HG03060 (cell line): ENCODE data around the gene KIR2DL3.
"Not testable (repeated sequence)": the region's sequence is repeated elsewhere in the genome, so short reads cannot be mapped to it uniquely, and the experiment has no call there.

Experiments
- ATAC-seq: cut with Tn5 transposase; IDR thresholded peaks from one replicate; pipeline ENCODE4 v1.9.1; 2021; ENCODE audit warnings: low read depth, moderate number of reproducible peaks; ENCODE audit not compliant: unreplicated experiment

The KIR2DL3 gene

DNA sequence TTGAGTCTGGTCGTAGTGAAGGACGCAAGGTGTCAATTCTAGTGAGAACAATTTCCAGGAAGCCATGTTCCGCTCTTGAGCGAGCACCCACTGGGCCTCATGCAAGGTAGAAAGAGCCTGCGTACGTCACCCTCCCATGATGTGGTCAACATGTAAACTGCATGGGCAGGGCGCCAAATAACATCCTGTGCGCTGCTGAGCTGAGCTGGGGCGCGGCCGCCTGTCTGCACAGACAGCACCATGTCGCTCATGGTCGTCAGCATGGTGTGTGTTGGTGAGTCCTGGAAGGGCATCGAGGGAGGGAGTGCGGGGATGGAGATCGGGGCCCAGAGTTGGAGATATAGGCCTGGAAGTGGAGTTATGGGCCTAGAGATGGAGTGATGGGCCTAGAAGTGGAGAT lies at the start of gene KIR2DL3:
Gene KIR2DL3 (plus strand): TSS at position 208 of the 400 bp plus-strand sequence. CDS start 33 bp downstream, at position 241.
- not testable (repeated sequence) for ATAC-seq

DNA sequence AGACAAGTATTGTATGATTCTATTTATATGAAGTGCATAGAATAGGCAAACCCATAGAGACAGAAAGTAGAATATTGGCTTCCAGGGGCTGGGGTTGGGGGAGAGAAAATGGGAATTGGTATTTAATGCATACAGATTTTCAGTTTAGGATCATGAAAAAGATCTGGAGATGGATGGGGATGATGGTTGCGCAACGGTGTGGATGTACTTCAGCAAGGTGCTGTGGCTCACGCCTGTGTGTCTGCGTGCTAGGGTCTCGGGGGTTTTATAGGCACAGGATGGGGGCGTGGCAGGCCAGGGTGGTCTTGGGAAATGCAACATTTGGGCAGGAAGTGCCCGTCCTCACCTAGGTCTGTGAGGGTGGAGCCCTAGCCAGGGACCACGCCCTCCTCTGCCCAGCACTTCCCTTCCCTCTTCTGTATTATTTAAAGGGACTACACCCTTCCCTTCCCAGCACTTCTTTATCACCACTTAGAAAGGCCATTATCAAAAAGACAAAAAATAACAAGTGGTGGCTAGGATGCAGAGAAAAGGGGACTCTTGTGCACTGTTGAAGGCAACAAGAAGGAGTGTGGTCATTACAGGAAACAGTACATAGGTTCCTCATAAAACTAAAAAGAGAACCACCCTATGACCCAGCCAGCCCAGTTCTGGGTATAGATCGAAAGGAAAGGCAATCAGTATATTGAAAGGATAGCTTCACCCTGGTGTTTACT lies 46.6 kb upstream of the KIR2DL3 start:
- ATAC-seq = no peak

- ATAC-seq = no peak
Measured at GRCh38 chr19:54692298-54692615, 46.1 kb upstream of the KIR2DL3 start.

DNA sequence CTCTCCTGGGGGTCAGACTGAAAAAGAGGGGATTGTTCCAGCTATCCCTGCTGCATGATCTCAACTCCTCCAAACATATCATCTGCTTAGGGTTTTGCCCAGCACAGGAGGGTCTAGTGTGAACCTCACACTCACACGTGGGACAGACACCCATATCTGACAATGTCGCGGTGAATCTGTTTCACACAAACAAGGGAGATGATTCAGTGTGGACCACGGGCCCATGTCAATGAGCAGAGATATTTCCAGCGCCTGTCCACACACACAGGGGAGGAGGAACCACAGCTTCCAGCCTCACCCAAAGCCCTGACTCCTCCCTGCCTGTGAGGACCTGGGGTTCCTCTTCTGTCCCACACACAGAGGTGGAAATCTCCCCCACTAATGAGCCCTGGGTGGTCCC lies 43.7 kb upstream of the KIR2DL3 start:
- ATAC-seq = no peak

DNA sequence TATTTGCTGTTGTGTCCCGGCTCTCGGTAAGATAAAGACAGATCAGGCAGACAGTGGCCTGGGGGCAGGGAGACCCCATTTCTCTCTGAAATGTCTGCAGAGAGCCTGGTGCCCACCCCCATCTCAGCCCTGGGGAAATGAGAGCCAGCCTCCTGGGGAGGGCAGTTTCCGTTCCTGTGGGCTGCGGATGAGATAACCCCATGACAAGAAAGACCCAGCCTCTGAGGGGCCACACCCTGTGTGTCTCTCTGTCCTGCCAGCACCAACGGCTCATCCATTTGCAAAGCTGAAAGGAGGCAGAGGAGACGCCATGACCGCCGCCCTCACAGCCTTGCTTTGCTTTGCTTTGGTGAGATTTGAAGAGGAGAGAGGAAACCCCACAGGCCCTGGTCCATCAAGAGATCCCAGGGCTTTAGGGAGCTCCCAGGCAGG lies 42.2 kb upstream of the KIR2DL3 start:
- no peak for ATAC-seq

- no peak for ATAC-seq
Measured at GRCh38 chr19:54696766-54697165, 41.5 kb upstream of the KIR2DL3 start.

DNA sequence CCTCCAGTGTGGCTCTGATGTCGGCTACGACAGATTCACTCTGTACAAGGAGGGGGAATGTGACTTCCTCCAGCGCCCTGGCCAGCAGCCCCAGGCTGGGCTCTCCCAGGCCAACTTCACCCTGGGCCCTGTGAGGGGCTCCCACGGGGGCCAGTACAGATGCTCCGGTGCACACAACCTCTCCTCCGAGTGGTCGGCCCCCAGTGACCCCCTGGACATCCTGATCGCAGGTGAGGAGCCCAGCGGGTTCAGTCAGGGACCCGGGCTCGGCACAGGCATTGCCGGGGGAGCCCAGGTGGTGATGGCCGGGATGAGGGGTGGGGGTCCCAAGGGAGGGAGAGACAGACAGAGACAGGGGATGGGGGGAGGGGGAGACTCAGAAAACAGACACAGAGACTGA lies 40.6 kb upstream of the KIR2DL3 start:
- ATAC-seq = not testable (repeated sequence)

- no peak for ATAC-seq
Measured at GRCh38 chr19:54704928-54705327, 33.4 kb upstream of the KIR2DL3 start.

- ATAC-seq = no peak
Measured at GRCh38 chr19:54707962-54708361, 30.4 kb upstream of the KIR2DL3 start.

DNA sequence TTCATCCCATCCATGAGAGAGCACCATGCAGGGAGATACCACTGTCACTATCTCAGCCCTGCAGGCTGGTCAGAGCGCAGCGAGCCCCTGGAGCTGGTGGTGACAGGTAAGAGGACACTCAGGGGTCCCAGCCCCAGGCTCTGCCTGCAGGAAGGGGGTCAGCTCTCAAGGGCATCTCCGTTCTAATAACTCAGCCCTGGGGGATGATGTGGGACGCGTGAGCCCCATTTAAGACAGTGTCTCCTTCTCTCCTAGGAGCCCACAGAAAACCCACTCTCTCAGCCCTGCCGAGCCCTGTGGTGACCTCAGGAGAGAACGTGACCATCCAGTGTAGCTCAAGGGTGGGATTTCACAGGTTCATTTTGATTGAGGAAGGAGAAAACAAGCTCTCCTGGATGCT lies 29.5 kb upstream of the KIR2DL3 start:
- no peak for ATAC-seq

- no peak for ATAC-seq
Measured at GRCh38 chr19:54709212-54709948, 28.9 kb upstream of the KIR2DL3 start.

DNA sequence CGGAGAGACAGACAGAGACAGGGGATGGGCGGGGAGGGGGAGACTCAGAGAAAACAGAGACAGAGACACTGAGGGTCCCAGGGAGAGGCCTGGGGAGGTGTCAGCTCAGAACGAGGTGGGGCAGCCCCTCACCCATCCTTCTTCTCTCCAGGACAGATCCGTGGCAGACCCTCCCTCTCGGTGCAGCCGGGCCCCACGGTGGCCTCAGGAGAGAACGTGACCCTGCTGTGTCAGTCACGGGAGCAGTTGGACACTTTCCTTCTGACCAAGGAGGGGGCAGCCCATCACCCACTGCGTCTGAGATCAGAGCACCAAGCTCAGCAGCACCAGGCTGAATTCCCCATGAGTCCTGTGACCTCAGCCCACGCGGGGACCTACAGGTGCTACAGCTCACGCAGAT lies 28.4 kb upstream of the KIR2DL3 start:
- not testable (repeated sequence) for ATAC-seq

- no peak for ATAC-seq
Measured at GRCh38 chr19:54724142-54724541, 14.2 kb upstream of the KIR2DL3 start, which contains the start of gene KIR3DL3. Gene KIR3DL3 (plus strand): TSS chr19:54724442. CDS start chr19:54724497, 55 bp downstream.

GRCh38 chr19:54724644-54725043 lies 13.7 kb upstream of the KIR2DL3 start:
- no peak for ATAC-seq

DNA sequence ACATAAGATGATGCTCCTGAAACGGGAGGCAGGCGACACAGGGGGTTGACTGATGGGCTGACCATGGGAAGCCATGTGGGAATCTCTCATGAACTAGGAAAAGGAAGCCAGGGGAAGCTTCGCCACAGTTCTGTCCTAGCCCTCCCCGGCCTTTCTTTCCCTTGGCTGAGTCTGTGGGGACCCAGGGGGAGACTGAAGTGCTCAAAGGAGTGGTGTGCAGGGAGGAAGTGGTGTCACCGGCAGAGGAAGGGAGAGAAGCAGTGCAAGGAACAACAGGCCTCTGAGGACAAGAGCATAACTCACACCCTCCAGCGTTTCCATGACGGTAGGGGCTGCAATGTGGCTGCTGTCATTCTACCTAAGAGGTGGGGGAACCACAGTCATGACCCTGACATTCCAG lies 13.0 kb upstream of the KIR2DL3 start:
- no peak for ATAC-seq

- ATAC-seq = no peak
Measured at GRCh38 chr19:54727562-54727961, 10.8 kb upstream of the KIR2DL3 start.

GRCh38 chr19:54728167-54728566 lies 10.1 kb upstream of the KIR2DL3 start:
- no peak for ATAC-seq

GRCh38 chr19:54729416-54730188 lies 8.7 kb upstream of the KIR2DL3 start:
- no peak for ATAC-seq

DNA sequence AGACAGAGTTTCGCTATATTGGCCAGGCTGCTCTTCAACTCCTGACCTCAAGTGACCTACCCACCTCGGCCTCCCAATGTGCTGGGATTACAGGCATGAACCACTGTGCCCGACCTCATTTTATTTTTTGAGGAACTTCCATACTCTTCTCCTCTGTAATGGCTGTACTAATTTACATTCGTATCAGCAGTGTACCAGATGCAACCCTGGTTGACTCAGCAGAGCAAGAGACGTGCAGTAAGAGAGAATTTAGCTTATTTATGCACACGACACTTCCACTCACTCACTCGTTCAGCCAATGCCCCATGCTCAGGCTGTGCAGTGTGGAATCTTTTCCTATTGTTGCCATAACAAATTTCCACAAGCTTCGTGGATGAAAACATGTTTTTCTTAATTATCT lies 7.1 kb upstream of the KIR2DL3 start:
- ATAC-seq = no peak

- no peak for ATAC-seq
Measured at GRCh38 chr19:54738715-54739114, 402 bp downstream of the KIR2DL3 start.
